NT2/D1 (cell line): ENCODE data around the gene ABCB11.

Source experiments
- DNase-seq: peaks from one replicate; pipeline ENCODE4 v3.0.0-alpha.2; 2011; ENCODE audit warnings: low read depth, low spot score
- H3K27me3 ChIP-seq: 2 replicates; pipeline ENCODE4 v1.6.0; 2011; ENCODE audit warnings: mild to moderate bottlenecking; ENCODE audit not compliant: insufficient read length, insufficient read depth
- H3K36me3 ChIP-seq: 2 replicates; pipeline ENCODE4 v1.6.1; 2011; ENCODE audit warnings: mild to moderate bottlenecking, low read length, mixed read lengths; ENCODE audit not compliant: insufficient read depth, insufficient read length
- H3K4me1 ChIP-seq: 2 replicates; pipeline ENCODE4 v1.5.1; 2011; ENCODE audit not compliant: insufficient read depth, insufficient read length
- H3K4me3 ChIP-seq: 2 replicates; pipeline ENCODE4 v1.5.1; 2011; ENCODE audit warnings: low read depth; ENCODE audit not compliant: insufficient read length
- H3K9ac ChIP-seq: 2 replicates; pipeline ENCODE4 v1.6.0; 2011; ENCODE audit warnings: low read depth; ENCODE audit not compliant: insufficient read length
- H3K9me3 ChIP-seq: 2 replicates; pipeline ENCODE4 v1.5.1; 2011; ENCODE audit warnings: mild to moderate bottlenecking, low read length; ENCODE audit not compliant: insufficient read depth
- SUZ12 ChIP-seq: IDR thresholded peaks from 2 replicates; pipeline ENCODE4 v1.6.1; 2011; ENCODE audit not compliant: insufficient read length, insufficient read depth; ENCODE audit errors: extremely low read depth
- YY1 ChIP-seq: IDR thresholded peaks from 2 replicates; pipeline ENCODE4 v1.6.1; 2011; ENCODE audit not compliant: insufficient read length, insufficient read depth
- ZNF274 ChIP-seq: IDR thresholded peaks from 2 replicates; pipeline ENCODE4 v1.6.1; 2011; ENCODE audit warnings: mild to moderate bottlenecking, low read depth, low read length

ABCB11 gene

DNA sequence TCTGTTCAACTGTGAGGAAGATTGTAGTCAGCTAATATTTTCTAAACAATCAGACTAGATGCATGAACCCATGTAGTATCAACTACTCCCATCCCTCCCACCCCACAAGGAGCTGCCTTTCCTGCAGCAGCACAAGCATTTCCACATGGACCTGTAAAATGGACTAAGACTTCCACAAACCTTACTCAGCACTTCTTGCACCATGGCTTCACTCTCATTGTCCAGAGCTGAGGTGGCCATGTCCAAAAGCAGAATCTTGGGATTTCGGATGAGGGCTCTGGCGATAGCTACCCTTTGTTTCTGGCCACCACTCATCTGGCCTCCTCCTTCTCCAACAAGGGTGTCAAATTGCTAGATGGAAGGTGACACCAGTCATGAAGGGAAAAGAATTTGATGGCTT, 61.3 kb downstream of the ABCB11 start:
- Histone ChIP-seq H3K4me3 (no peak overlapping the region), H3K36me3 (no peaks in the 10 kb centered on the region), H3K9ac (no peak overlapping the region), H3K4me1 (no peaks in the 10 kb centered on the region), H3K27me3 (no peaks in the 10 kb centered on the region), H3K9me3 (no peaks in the 10 kb centered on the region)
- TF ChIP-seq YY1 (no peak), ZNF274 (no peak), SUZ12 (no peak)
- DNase-seq = no peak

DNA sequence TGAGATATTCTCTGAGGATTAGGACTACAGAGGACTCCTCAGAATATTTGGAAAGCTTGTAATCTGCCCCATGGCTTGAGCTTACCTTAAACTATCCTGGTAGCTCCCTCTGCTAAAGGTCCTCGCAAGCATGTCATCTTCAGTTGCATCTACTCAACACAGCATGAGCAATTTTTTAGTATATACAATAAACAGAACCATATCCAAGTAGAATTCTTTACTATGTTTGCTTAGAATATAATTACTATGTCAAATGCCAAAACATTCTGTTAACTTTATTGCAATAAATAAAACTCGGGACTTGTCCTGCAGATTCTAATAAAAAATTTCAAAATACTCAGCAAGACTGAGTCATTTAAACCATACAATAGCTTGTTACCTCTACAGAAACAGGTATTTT, 62.8 kb downstream of the ABCB11 start:
- no peak for DNase-seq
- TF ChIP-seq YY1 (no peak), ZNF274 (no peak), SUZ12 (no peak)
- no peak overlapping the region for H3K4me3 ChIP-seq
- H3K27me3 ChIP-seq = no peaks in the 10 kb centered on the region
- H3K4me1 ChIP-seq = no peaks in the 10 kb centered on the region
- H3K36me3 ChIP-seq = no peaks in the 10 kb centered on the region
- H3K9me3 ChIP-seq = no peaks in the 10 kb centered on the region
- H3K9ac ChIP-seq = no peak overlapping the region

- H3K9ac ChIP-seq = no peak overlapping the region
Measured at GRCh38 chr2:168964251-168964807, 66.8 kb downstream of the ABCB11 start.

DNA sequence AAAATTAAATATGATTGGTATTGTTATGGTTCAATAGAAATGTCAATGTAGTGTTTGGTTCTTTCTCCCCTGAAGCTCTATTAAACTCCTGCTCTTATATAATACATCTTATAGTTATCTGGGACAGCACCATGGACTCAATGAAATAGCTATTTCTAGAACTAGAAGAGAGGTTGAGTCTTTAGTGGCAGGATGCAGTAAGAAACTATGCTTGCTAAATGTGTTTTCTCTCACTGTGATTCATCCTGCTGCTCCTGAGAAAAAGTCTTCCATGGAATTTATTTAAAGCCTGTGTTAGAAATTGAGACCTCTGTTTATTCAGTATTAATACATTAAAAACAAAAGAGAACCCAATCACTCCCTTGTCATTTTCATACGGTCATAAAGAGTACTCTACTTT, 68.5 kb downstream of the ABCB11 start:
- Histone ChIP-seq H3K9me3 (no peaks in the 10 kb centered on the region), H3K4me1 (no peaks in the 10 kb centered on the region), H3K27me3 (no peaks in the 10 kb centered on the region), H3K4me3 (no peak overlapping the region), H3K9ac (no peak overlapping the region), H3K36me3 (no peaks in the 10 kb centered on the region)
- TF ChIP-seq ZNF274 (no peak), YY1 (no peak), SUZ12 (no peak)
- DNase-seq = no peak

More at GRCh38 chr2:168964251-168964807, 66.8 kb downstream of the ABCB11 start:
- H3K9me3 ChIP-seq = no peaks in the 10 kb centered on the region
- H3K36me3 ChIP-seq = no peaks in the 10 kb centered on the region
- H3K27me3 ChIP-seq = no peaks in the 10 kb centered on the region
- H3K4me1 ChIP-seq = no peaks in the 10 kb centered on the region
- no peak overlapping the region for H3K4me3 ChIP-seq
- no peak for DNase-seq
- no peak for TF ChIP-seq YY1
- no peak for TF ChIP-seq ZNF274
- TF ChIP-seq SUZ12 = no peak

DNA sequence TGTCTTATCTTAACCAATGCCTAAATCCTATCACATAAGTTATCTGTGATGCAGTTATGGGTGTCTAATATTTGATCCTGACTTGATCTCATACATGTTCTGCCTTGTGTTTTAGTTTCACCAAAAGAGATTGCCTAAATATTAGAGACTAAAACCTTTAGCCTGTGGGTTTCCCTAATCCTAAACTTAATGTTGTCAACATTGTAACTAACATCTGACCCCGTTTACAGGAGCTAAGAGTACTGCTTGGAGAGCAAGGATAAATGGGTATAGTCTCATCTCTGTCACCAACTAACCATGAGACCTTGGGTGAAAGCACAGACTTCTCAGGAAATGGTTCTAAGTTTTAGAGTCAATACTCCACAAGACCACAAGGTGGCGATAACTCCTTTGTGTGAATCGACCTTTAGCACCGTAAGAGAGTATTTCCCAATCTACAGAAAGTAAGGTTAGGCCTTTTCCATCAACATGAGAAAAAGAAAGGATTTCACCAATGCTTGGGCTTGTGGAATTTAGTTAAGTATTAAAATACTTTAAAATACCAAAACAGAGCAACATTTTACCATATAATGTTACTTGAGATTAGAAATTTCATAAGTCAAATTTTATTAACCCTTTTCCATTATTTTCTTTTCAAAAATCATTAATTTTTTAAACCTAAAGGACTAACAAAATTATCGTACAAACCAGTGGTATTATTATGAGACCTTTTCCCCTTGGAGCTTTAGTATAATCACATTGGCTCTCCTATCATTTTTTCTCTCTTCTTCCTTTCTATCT, 69.5 kb downstream of the ABCB11 start:
- Histone ChIP-seq H3K4me3 (no peak overlapping the region), H3K36me3 (no peaks in the 10 kb centered on the region), H3K9me3 (no peaks in the 10 kb centered on the region), H3K27me3 (no peaks in the 10 kb centered on the region), H3K9ac (no peak overlapping the region), H3K4me1 (no peaks in the 10 kb centered on the region)
- DNase-seq = peak; percentile 76
- TF ChIP-seq SUZ12 (no peak), YY1 (no peak), ZNF274 (no peak)

- no peaks in the 10 kb centered on the region for H3K36me3 ChIP-seq
- H3K9ac ChIP-seq = no peak overlapping the region
- no peak overlapping the region for H3K4me3 ChIP-seq
- TF ChIP-seq SUZ12 (no peak), ZNF274 (no peak), YY1 (no peak)
- H3K9me3 ChIP-seq = peaks cover 19% of the 10 kb centered on the region; the same call in 1 of the 2 replicates
- no peaks in the 10 kb centered on the region for H3K4me1 ChIP-seq
- H3K27me3 ChIP-seq = no peaks in the 10 kb centered on the region
- DNase-seq = no peak
Measured at GRCh38 chr2:168956392-168956791, 74.7 kb downstream of the ABCB11 start.

GRCh38 chr2:168955321-168955720, 75.8 kb downstream of the ABCB11 start:
- no peaks in the 10 kb centered on the region for H3K36me3 ChIP-seq

More at GRCh38 chr2:168955321-168955720, 75.8 kb downstream of the ABCB11 start:
- TF ChIP-seq YY1 (no peak), SUZ12 (no peak), ZNF274 (no peak)
- Histone ChIP-seq H3K4me1 (no peaks in the 10 kb centered on the region), H3K27me3 (no peaks in the 10 kb centered on the region), H3K9me3 (peaks cover 19% of the 10 kb centered on the region; the same call in 1 of the 2 replicates), H3K4me3 (no peak overlapping the region), H3K9ac (no peak overlapping the region)
- no peak for DNase-seq
